K562 (cell line): ENCODE data around the gene TMEM61. TPM values are rescaled to one million over a fixed set of nuclear protein-coding genes. Genes with fewer than 3 reads are reported as not detected.
A peak's percentile ranks its signal among the peaks of the same experiment; 100 is the strongest.

Experiments used
- ATAC-seq: fragments of 200-7000 bp; cut with Tn5 transposase; 3 replicates; pipeline ENCODE4 v1.9.1; 2020; ENCODE audit warnings: moderate library complexity
- BruUV-seq: library from RNA; stranded (reverse); fragments of 400-500 nt; replicated peaks from 2 replicates; lab custom pipeline; 2021; lab: Mats Ljungman, UMichigan
- CTCF ChIA-PET: fragments of 300-600 bp; formaldehyde crosslinking; extraction: SDS; loops from one replicate; lab custom pipeline; 2021; ENCODE audit warnings: low intra/inter-chr PET ratio; lab: Yijun Ruan, JAX
- POLR2A ChIA-PET: fragments of 300-600, 350-650 bp; sonication (Branson Sonifier 250); formaldehyde crosslinking; extraction: SDS; loops from one replicate; lab custom pipeline; 2021; ENCODE audit warnings: antibody characterized with exemption, inconsistent platforms; lab: Yijun Ruan, JAX
- DNase-seq, 4 experiments: peaks; one replicate each; pipeline versions ENCODE4 v3.0.0 to v3.0.0-alpha.2; 2011 to 2018; ENCODE audit warnings: low spot score in 3 of 4, mixed read lengths in 3 of 4; ENCODE audit errors: extremely low read depth in 1 of 4
- FAIRE-seq: peaks from 2 replicates; lab custom pipeline; 2011; peaks lifted over from hg19 to GRCh38; lab: Jason Lieb, UNC
- H2AFZ ChIP-seq: 2 replicates; pipeline ENCODE4 v1.6.0; 2011; ENCODE audit warnings: low read depth, low read length, control low read depth, inconsistent platforms
- H3K27ac ChIP-seq: fragments of 200-600 bp; 3 replicates; pipeline ENCODE4 v1.8.0; 2011; ENCODE audit warnings: low read depth, mild to moderate bottlenecking, control low read depth, inconsistent platforms, low read length, moderate library complexity, mixed read lengths; ENCODE audit errors: extremely low read depth
- H3K27me3 ChIP-seq, 2 experiments: fragments of 300-600 bp in 1 of 2; 2 replicates in 1 of 2; 3 replicates in 1 of 2; pipeline versions ENCODE4 v1.6.0 to v1.8.0; 2011; ENCODE audit warnings: inconsistent platforms in 2 of 2, low read length in 2 of 2, mild to moderate bottlenecking in 1 of 2, mixed read lengths in 1 of 2, moderate library complexity in 1 of 2; ENCODE audit not compliant: control insufficient read depth in 2 of 2, insufficient read depth in 2 of 2
- H3K36me3 ChIP-seq: fragments of 300-600 bp; 3 replicates; pipeline ENCODE4 v1.8.0; 2011; ENCODE audit warnings: mild to moderate bottlenecking, low read length, inconsistent platforms; ENCODE audit not compliant: control insufficient read depth, insufficient read depth
- H3K4me1 ChIP-seq, 2 experiments: fragments of 200-600 bp in 1 of 2; replicated peaks in 1 of 2; 2 replicates in 1 of 2; 3 replicates in 1 of 2; pipeline versions ENCODE4 v1.5.1 to v1.8.0; 2011; ENCODE audit warnings: inconsistent platforms in 2 of 2, low read length in 2 of 2, mild to moderate bottlenecking in 1 of 2, mixed read lengths in 1 of 2, moderate library complexity in 1 of 2; ENCODE audit not compliant: control insufficient read depth in 2 of 2, insufficient read depth in 2 of 2
- H3K4me2 ChIP-seq: 2 replicates; pipeline ENCODE4 v1.6.1; 2011; ENCODE audit warnings: low read length, control low read depth, inconsistent platforms, mixed read lengths; ENCODE audit not compliant: insufficient read depth
- H3K4me3 ChIP-seq: fragments of 200-600 bp; sonication (generic), shearing (Covaris generic); 2 replicates; pipeline ENCODE4 v1.5.1; 2016; ENCODE audit warnings: control low read depth, inconsistent platforms
- H3K79me2 ChIP-seq: fragments of 200-600 bp; 3 replicates; pipeline ENCODE4 v1.8.0; 2011; ENCODE audit warnings: low read length, inconsistent platforms; ENCODE audit not compliant: control insufficient read depth, insufficient read depth
- H3K9ac ChIP-seq, 2 experiments: 2 replicates each; pipeline versions ENCODE4 v1.6.0 to v1.6.1; 2011; ENCODE audit warnings: low read depth in 2 of 2, low read length in 2 of 2, control low read depth in 1 of 2, inconsistent platforms in 1 of 2, mild to moderate bottlenecking in 1 of 2, mixed read lengths in 1 of 2; ENCODE audit not compliant: insufficient read depth in 1 of 2
- H3K9me1 ChIP-seq: one replicate; pipeline ENCODE4 v1.6.0; 2011; ENCODE audit warnings: inconsistent platforms, mild to moderate bottlenecking, low read length, moderate library complexity; ENCODE audit not compliant: control insufficient read depth, insufficient read depth
- H3K9me3 ChIP-seq: replicated peaks from 2 replicates; pipeline ENCODE4 v1.5.1; 2011; ENCODE audit warnings: low read depth, low read length, inconsistent platforms; ENCODE audit not compliant: control insufficient read depth, insufficient read depth
- H4K20me1 ChIP-seq: replicated peaks from 2 replicates; pipeline ENCODE4 v1.6.1; 2011; ENCODE audit warnings: low read length, inconsistent platforms, mixed read lengths; ENCODE audit not compliant: control insufficient read depth, insufficient read depth
- ARID3B ChIP-seq: fragments of 250-450 bp; sonication (Bioruptor Pico); IDR thresholded peaks from 2 replicates; pipeline ENCODE4 v1.4.0; 2020; ENCODE audit warnings: borderline replicate concordance
- ETV6 ChIP-seq, 3 experiments: fragments of 150-350 bp in 1 of 3; sonication (generic) in 1 of 3; formaldehyde crosslinking in 1 of 3; IDR thresholded peaks; 2 replicates each; pipeline versions ENCODE4 v1.6.1 to v1.8.0; 2014 to 2022; ENCODE audit warnings: borderline replicate concordance in 2 of 3, low read depth in 2 of 3, antibody characterized with exemption in 1 of 3, low read length in 1 of 3, mild to moderate bottlenecking in 1 of 3, missing genetic modification reagents in 1 of 3
- PRDM10 ChIP-seq: fragments of 450-650 bp; IDR thresholded peaks from 2 replicates; pipeline ENCODE4 v1.6.1; 2018; ENCODE audit not compliant: partially characterized antibody
- TRIM28 ChIP-seq: fragments of 450-650 bp; IDR thresholded peaks from 2 replicates; pipeline ENCODE4 v1.6.1; 2017
- WGBS: fragments of 100-300 bp; shearing (Covaris generic); methylation state at CpG from one replicate; pipeline ENCODE4 v1.1.6; 2016; ENCODE audit warnings: low coverage, mixed read lengths; ENCODE audit not compliant: insufficient coverage; ENCODE audit errors: missing lambda C conversion rate; 5-methylcytosine and 5-hydroxymethylcytosine counted together
- in situ Hi-C: fragments of 300-500 bp; cut with MboI; formaldehyde crosslinking; loops from 4 replicates; pipeline ENCODE4 v1.15.0; 2018; ENCODE audit warnings: inconsistent platforms, mixed read lengths
- intact Hi-C: fragments of 100-400 bp; cut with micrococcal nuclease; formaldehyde crosslinking; loops from 2 replicates; pipeline ENCODE4 v1.14.2; 2022
- polyA plus RNA-seq, 8 experiments: library from polyadenylated mRNA; depleted of rRNA in 4 of 8; stranded (reverse) in 5 of 8; unstranded in 3 of 8; fragments of >200 nt; fragmentation: Nextera tagmentation in 2 of 8; fragmentation: Illumina TruSeq in 1 of 8; extraction: Ambion mirVana in 2 of 8; extraction: Trizol in 1 of 8; gene quantifications; 2 replicates each; pipeline versions ENCODE4 v1.2.1 to v1.2.3, GENCODE V29; 2011 to 2014; ENCODE audit warnings: inconsistent platforms in 1 of 8, missing spikeins in 1 of 8
- total RNA-seq, 7 experiments: library from RNA; depleted of rRNA in 6 of 7; stranded (reverse); fragments of >200 nt in 6 of 7; fragmentation: Illumina TruSeq in 2 of 7; extraction: Trizol in 2 of 7; gene quantifications; 2 replicates each; pipeline versions ENCODE4 v1.2.1 to v1.2.3, GENCODE V29; 2011 to 2021; ENCODE audit warnings: low replicate concordance in 1 of 7
- TF ChIP-seq, protein P1 (sequence below): sonication (generic); formaldehyde crosslinking; IDR thresholded peaks from 2 replicates; pipeline ENCODE4 v1.8.0; 2022; ENCODE audit warnings: mild to moderate bottlenecking, missing genetic modification reagents

Gene TMEM61
- total and polyA plus RNA-seq, 9 of the 15 experiments (the other 6 are each of a cell fraction or from before 2014, with no cell fraction given), result not detected

- peaks cover 35% of the 10 kb centered on the region in 2 experiments for H3K4me1 ChIP-seq
- peak overlapping the region; percentile 5 for H3K4me2 ChIP-seq
- peaks cover 9% of the 10 kb centered on the region; the same call in 1 of the 2 replicates for H4K20me1 ChIP-seq
- no TSS peak for BruUV-seq
- no peaks in the 10 kb centered on the region; a peak in 1 of 5 replicates for H3K27me3 ChIP-seq
- FAIRE-seq, result no peak
- CTCF ChIA-PET, result no interaction called here
- intact Hi-C loops, result no loop called here
- H3K36me3 ChIP-seq, result peaks cover 21% of the 10 kb centered on the region; the same call in 2 of the 3 replicates
- WGBS, result 71% methylated on average over 8 of the region's 8 CpGs
- H3K79me2 ChIP-seq, result peaks cover 41% of the 10 kb centered on the region
- no peaks in the 10 kb centered on the region for H3K9me1 ChIP-seq
- peak overlapping the region; percentile 70 for H2AFZ ChIP-seq
- ATAC-seq, result no peak
- in situ Hi-C loops, result no loop called here
- H3K4me3 ChIP-seq, result no peak overlapping the region
- POLR2A ChIA-PET, result interaction anchor here (0.6 to 1.7 kb wide), 3 partner anchors 12 to 68 kb away, joined by 4 to 5 read pairs (median 5); no protein-coding TSS in a partner anchor
- H3K27ac ChIP-seq, result no peak overlapping the region
- H3K9ac ChIP-seq, result peak overlapping the region in 1 of 2 experiments; percentile 15; a peak in 1 of 4 replicates
- H3K9me3 ChIP-seq, result no peaks in the 10 kb centered on the region
- no peak for DNase-seq
- TF ChIP-seq, protein P1, sequence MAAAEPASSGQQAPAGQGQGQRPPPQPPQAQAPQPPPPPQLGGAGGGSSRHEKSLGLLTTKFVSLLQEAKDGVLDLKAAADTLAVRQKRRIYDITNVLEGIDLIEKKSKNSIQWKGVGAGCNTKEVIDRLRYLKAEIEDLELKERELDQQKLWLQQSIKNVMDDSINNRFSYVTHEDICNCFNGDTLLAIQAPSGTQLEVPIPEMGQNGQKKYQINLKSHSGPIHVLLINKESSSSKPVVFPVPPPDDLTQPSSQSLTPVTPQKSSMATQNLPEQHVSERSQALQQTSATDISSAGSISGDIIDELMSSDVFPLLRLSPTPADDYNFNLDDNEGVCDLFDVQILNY, result no peak
- no peak for TF ChIP-seq TRIM28
- peak; percentile 56 for TF ChIP-seq PRDM10
- TF ChIP-seq ARID3B (CRISPR knock-in tag), result no peak
- no peak for TF ChIP-seq ETV6 (IDR thresholded peaks at IDR 0.05; ENCODE audit: borderline replicate concordance in 1 of 2, low read depth in 2 of 2, low read length in 1 of 2)
- no peak for TF ChIP-seq ETV6 (CRISPR knock-in tag; IDR thresholded peaks at IDR 0.05; ENCODE audit: borderline replicate concordance)
These were observed 57.5 kb downstream of the TMEM61 start for GRCh38 chr1:55037733-55038551.
